ENCODE results near the gene DNAH17.

The DNAH17 gene

GRCh38 chr17:78419970-78420815 lies 157.0 kb downstream of the DNAH17 start:
- no peak overlapping the region for H3K4me3 ChIP-seq (replicated peaks; ENCODE audit: low read depth, low read length)
- DNase-seq (ENCODE audit: low read depth), result no peak

GRCh38 chr17:78418326-78419026 lies 158.7 kb downstream of the DNAH17 start:
- no peak overlapping the region for H3K4me3 ChIP-seq (replicated peaks; ENCODE audit: low read depth, low read length)
- no peak for DNase-seq (ENCODE audit: low read depth)
- TF ChIP-seq CTCF (IDR thresholded peaks at IDR 0.05; ENCODE audit: low read length, missing control alignments), result no peak

More at GRCh38 chr17:78419970-78420815, 157.0 kb downstream of the DNAH17 start:
- no peak for TF ChIP-seq CTCF (IDR thresholded peaks at IDR 0.05; ENCODE audit: low read length, missing control alignments)

- no peak for DNase-seq (ENCODE audit: low read depth)
- TF ChIP-seq CTCF (IDR thresholded peaks at IDR 0.05; ENCODE audit: low read length, missing control alignments), result no peak
- no peak overlapping the region for H3K4me3 ChIP-seq (replicated peaks; ENCODE audit: low read depth, low read length)
Measured at GRCh38 chr17:78417531-78417909, 159.7 kb downstream of the DNAH17 start.

GRCh38 chr17:78416791-78417530 lies 160.2 kb downstream of the DNAH17 start:
- no peak overlapping the region for H3K4me3 ChIP-seq (replicated peaks; ENCODE audit: low read depth, low read length)
- TF ChIP-seq CTCF (IDR thresholded peaks at IDR 0.05; ENCODE audit: low read length, missing control alignments), result no peak
- DNase-seq (ENCODE audit: low read depth), result peak; percentile 83

GRCh38 chr17:78415821-78416711 lies 161.1 kb downstream of the DNAH17 start:
- H3K4me3 ChIP-seq (replicated peaks; ENCODE audit: low read depth, low read length), result no peak overlapping the region
- no peak for DNase-seq (ENCODE audit: low read depth)
- TF ChIP-seq CTCF (IDR thresholded peaks at IDR 0.05; ENCODE audit: low read length, missing control alignments), result no peak
